ENCODE results near the gene NACA2. TPM values are rescaled to one million over a fixed set of nuclear protein-coding genes. Genes with fewer than 3 reads are reported as not detected.
"Not testable (repeated sequence)": the region's sequence is repeated elsewhere in the genome, so short reads cannot be mapped to it uniquely, and the experiment has no call there.

NACA2 gene
- polyA plus RNA-seq, 4 donors = 1.7 to 2.3 (median 2.0) TPM

DNA sequence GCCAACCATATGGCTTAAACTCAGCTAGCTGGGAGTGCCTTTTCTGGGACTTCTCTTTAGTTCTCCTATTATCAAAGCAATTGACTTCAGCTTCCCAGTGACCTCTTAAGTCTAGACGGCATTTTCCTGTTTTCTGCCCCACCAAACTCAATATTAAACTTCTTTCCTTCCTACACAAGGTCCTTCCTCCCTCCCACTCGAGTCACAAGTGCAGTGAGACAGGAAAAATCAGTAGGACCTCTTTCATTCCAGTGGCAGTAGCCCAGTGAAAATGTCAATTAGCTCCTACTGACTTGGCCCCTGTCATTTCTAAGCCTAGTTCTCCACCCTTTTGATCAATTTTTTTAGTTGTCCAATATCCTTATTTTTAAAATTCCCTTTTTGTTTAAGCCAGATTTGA is 9.6 kb upstream of the NACA2 start:
- DNase-seq (ENCODE audit: low read depth in 4 of 4, low spot score in 3 of 4) = no peak

DNA sequence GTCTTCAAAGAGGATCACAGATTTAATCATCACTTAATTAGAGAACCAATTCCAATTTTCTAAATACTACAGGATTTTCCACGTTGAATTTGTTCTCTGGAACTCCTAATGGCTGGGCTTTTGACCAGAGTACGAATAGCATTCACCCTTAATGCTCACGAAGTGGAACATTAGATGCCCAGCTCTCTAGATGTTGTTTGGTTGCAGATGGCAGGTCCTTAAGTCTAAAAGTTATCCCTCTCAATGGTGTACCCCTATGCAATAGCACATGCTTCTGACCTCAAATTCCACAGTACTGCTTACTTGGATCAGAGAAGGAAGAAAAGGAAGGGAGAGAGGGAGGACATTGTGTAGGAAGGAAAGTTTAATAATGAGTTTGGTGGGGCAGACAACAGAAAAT is 8.6 kb upstream of the NACA2 start:
- no peak for DNase-seq (ENCODE audit: low read depth in 4 of 4, low spot score in 3 of 4)

GRCh38 chr17:61598014-61598413 is 7.0 kb upstream of the NACA2 start:
- no peak for DNase-seq (ENCODE audit: low read depth in 4 of 4, low spot score in 3 of 4)

DNA sequence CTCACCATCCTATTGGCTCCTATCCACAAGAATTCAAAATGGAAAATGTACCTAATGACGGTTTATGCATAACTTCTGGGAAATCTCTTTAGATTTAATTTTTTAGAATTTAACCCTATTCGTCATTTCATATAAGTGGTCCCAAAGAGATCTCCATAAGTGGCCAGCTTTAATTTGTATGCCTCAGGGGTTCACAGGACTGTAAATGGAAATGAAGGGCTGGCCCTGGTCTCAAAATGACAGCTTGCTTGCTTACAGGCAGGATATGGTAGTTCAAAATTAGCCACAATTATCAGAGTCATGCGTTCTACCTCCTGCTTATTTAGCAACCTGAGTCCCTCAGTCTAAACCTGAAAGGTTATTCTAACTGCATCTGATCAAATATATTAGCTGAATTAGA is 6.6 kb upstream of the NACA2 start:
- no peak for DNase-seq (ENCODE audit: low read depth in 4 of 4, low spot score in 3 of 4)

DNA sequence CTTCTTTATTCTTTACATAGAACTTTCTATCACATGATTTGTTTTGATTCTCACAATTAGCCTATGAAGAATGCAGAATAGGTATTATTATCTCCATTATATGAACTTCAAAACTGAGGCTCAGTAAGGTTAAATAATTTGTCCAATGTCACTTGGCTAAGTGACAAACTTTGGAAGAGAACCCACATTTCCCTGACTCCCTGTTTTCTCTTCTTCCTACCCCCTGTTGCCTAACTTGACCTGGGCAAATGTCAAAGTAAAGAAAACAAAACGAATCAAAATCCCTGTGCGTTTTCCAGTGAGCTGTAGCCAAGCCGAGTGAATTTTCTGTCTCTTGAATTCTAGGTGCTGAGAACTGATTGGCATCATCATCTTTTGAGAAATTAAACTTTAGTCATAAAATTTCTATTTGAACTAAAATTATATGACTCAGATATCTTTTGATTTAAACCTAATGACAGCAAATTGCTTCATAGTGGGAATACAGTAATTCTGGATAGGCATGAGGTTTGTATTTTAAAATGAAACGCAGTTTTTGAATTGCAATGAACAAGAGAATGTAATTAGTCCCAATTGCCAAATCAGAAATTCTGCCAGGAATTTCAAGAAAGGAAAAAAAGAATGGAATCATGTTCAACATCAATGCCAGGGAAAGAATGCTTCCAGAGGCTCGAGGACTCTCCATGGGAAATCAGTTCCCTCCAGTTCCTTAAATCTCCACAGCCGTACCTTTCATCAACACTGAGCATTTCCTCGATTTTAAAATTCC is 4.6 kb upstream of the NACA2 start:
- DNase-seq (ENCODE audit: low read depth in 4 of 4, low spot score in 3 of 4) = no peak

DNA sequence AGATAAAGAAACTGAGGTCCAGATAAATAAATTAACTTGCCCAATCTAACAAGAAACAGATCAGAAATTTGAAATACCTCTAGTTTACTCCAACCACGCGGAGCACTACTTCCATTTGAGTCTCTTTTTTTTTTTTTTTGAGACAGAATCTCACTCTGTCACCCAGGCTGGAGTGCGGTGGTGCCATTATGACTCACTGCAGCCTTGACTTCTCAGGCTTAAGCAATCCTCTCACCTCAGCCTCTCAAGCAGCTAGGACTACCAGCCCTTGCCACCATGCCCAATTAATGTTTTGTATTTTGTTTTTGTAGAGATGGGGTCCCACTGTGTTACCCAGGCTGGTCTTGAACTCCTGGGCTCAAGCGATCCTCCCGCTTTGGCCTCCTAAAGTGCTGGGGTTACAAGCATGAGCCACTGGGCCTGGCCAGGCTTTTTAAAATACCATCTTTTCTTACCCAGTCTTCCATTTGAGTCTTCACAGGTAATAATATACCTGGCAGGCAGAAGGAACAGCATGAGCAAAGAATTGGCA is 3.3 kb upstream of the NACA2 start:
- DNase-seq (ENCODE audit: low read depth in 4 of 4, low spot score in 3 of 4) = no peak

DNA sequence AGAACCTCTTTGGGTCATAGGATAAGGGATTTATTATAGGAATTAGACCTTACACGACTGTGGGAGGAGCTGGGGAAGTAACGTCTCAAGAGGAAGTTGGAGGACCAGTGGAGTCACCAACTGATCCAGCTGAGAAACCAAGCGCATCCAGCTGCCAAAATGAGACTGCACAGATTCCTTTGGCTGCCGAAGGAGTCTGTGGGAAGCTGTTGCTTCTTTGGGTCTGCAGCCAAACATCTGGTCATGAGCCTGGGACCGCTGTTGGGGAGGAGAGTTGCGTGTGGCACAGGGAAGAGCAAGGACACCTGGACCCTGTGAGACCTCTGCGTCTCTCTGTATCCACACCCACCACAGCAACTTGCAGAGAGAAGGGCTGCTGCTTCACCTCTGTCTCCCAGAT is 2.4 kb upstream of the NACA2 start:
- DNase-seq (ENCODE audit: low read depth in 4 of 4, low spot score in 3 of 4) = no peak

DNA sequence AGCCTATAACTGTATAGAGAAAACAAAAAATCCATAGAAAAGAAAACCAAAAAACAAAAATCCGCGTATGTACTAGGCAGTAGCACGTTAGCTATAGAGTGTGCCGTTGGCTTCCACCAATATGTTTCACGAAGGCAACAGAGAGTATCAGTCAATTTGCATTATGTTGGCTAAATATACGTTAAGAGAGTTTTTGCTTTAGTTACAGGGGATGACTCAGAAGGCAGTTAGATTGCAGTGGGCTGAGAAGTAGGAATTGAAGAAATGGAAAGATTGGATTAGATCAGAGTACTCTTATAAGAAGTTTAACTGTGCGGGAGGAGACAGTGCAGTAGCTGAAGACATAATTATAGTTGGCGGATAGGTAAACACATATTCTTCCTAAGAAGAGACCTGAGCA is 911 bp upstream of the NACA2 start:
- DNase-seq (ENCODE audit: low read depth in 4 of 4, low spot score in 3 of 4) = no peak

DNA sequence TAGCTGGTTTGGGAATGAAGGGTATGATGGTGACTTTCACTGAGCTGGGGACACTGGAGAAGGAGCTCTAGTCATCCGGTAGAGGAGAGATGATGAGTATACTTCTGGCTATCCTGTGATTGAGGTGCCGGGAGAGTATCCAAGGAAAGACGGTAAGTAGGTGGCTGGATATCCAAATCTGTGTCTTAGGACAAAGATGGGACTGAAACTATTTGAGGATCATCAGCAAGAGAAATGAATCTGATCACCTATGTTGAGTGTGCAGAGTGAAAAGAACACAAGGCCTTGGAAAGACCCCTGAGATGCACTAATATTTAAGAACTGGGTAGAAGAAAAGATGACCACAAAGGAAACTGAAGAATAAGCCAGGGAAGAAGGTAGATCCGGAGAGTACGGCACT is 1.0 kb downstream of the NACA2 start:
- DNase-seq (ENCODE audit: low read depth in 4 of 4, low spot score in 3 of 4) = no peak

DNA sequence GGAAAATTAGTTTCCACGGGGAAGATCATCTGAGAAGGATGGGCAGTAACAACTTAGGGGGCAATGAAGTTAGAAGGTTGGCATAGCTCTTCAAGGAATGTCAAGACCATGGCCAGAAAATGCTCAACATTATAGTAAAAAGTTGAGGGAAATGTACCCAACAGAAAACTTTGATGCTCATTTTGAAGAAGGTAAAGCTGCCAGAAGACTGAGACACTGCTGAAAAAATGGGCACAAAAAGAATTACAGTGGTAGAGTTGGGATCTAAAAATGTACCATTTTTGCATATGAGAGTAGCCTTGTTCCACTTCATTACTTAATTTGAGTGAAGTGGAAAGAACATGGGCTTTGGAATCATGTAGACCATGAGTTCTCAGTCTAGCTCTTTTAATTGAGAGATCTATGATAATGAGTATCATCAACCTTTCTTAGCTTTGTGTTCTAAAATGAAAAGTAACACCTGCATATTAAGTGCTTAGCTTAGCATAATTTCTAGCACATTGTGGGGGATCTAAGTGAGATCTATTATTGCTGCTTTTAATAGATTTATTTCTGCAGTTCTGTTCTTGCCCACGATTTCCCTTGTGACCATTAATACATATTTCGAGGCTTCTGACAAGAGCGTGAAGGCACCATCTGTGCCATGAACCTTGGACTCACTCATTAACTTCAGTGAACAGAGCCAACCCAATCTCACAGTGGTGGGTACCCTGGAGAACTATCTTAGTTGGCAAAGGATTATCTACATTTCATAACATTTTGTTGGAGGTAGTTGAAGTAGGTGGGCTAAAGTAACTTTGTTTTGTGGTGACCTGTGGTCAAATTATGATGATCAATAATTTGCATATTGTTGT is 3.0 kb downstream of the NACA2 start:
- no peak for DNase-seq (ENCODE audit: low read depth in 4 of 4, low spot score in 3 of 4)

DNA sequence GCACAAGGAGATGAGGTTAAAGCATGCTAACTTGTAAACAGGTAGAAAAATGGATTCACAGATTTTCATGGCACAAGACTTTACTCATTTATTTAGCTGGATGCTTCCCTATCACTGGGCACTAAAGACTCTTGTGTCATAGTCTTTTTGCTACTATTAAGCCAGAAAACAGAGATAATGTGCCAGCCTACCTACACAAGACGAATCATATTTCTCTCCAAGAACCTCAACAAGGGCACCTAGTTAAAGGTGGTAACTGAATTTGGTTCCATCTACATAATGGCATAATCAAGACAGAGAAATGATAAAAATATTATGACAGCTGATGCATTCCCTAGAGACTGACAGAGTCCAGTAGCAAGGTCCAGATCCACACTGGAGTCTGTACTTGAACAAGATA is 3.8 kb downstream of the NACA2 start:
- no peak for DNase-seq (ENCODE audit: low read depth in 4 of 4, low spot score in 3 of 4)

- DNase-seq (ENCODE audit: low read depth in 4 of 4, low spot score in 3 of 4) = not testable (repeated sequence)
These were observed 4.4 kb downstream of the NACA2 start for GRCh38 chr17:61586622-61587021.

DNA sequence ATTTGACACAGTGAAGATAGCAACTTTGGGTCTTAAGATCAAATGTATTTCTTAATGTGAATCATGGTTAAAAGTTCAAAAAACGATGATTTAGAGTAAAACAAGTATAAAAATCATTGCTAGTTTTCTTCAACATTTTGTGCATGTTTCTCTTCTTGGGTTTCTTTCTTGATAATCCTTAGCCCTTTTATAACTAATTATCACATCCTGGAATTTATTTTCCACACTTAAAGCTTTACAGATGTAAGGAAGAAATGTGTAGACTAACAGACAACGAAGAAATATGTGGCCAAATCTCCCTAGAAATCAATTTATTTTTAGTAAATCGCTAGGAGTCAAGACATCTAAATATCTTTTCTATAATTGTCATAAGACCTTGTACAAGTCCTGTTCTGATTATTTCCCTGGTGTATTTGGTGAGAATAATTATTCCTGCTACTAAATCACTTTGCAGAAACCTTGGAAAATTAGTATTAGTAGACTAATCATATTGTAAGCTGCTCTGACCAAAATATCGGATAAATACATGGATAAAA is 4.9 kb downstream of the NACA2 start:
- no peak for DNase-seq (ENCODE audit: low read depth in 4 of 4, low spot score in 3 of 4)

DNA sequence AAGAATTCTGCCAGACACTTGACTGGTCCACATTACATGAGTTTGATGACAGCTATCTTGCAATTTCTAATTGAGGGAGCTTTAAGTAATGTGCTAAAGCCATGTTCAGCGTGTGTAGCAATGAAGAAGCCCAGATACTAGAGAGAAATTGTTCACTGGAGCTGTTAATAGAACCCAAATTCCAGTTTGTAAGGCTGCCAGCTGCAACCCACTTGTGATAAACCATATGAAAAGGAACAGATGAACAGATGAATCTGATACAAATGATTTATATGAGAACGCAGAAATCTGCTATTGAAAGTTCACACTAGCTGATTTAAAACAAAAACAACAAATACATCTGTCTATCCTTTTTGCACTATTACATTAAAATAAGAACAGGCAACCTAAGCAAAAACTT is 6.2 kb downstream of the NACA2 start:
- DNase-seq (ENCODE audit: low read depth in 4 of 4, low spot score in 3 of 4) = no peak

DNA sequence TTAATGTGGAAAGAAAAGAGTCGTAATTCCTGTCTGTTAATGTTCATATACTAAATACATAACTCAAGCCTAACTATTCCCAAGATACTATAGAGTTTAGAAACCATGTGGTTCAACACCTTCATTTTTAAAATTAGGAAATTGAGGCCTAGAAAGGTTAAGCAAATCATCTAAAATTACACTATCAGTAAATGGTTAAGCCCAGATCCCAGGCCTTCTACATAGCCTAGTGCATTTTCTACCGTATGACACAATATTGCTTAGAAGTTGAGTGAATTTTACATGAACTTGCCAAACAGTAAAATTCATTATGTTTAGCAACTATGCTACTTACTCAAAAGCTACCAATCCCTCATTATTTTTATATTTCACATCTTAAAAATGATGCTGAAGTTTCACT is 6.8 kb downstream of the NACA2 start:
- no peak for DNase-seq (ENCODE audit: low read depth in 4 of 4, low spot score in 3 of 4)

- no peak for DNase-seq (ENCODE audit: low read depth in 4 of 4, low spot score in 3 of 4)
These were observed 7.3 kb downstream of the NACA2 start for GRCh38 chr17:61583660-61584264.

DNA sequence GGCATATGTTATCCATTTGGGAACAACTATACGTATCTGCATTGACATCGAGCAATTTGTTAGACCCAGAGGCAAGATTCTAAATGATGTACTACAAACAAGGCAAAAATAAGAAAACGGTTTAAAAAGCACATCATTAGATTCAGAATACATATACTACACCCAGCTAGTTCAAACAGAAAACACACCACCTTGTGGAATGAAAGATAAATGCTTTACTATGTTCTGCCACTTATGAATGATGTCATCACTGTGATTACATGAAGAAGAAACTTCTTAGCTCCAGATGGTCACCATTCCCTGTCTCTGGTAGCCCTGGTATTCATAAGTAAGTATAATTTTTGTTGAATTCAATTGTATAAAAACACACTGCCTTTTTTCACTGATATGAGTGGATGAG is 7.8 kb downstream of the NACA2 start:
- DNase-seq (ENCODE audit: low read depth in 4 of 4, low spot score in 3 of 4) = no peak

DNA sequence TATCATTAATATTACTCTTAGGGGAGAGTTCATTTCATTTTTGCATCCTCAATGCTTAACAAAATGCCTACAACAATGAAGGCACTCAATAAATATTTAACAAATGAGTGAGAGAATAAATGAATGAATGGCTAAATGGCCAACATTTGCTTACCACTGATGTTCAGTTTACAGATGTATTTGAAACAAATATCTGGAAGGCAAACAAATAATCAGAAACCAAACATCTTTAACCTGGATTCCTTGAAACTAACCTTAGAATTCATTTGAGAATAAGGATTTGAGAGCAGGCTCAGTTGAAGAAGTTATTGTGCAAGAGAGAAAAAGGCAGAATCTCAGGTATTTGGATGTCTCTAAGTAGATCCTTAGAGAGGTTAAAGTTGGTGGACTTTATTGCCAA is 8.4 kb downstream of the NACA2 start:
- no peak for DNase-seq (ENCODE audit: low read depth in 4 of 4, low spot score in 3 of 4)

DNA sequence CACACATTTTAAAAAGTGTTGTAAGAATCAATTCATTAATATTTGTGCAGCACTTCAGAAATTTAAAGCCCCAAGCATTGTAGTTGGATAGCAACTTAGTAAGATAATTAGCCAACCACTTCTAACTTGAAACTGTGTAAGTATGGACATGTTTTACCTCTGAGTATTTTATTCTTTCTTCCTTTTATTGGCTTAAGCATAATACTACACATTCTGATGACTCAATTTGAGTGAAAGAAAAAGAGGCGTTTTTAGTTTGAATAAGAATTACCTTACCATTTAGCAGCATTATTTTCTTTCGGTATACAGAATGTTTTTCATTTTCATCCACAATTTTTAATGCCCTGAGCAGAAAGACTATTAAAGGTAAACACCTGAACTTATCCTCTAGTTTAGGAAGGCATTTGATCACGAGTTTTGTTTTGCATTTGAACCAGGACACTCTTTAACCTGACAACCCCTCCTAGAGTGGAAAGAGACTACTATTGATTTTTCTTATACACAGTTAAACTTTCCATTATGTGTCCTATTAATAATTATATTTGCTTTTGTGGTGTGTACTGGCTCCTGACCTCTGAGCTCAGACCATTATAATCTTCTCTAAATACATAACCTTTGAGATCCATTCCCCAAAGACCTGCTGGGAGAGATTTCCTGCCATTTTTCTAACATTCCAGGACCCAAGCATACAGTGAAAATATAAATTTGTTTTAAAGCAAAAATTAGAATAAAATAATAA is 9.2 kb downstream of the NACA2 start:
- no peak for DNase-seq (ENCODE audit: low read depth in 4 of 4, low spot score in 3 of 4)

GRCh38 chr17:61580502-61580901 is 10.5 kb downstream of the NACA2 start:
- no peak for DNase-seq (ENCODE audit: low read depth in 4 of 4, low spot score in 3 of 4)

- no peak for DNase-seq (ENCODE audit: low read depth in 4 of 4, low spot score in 3 of 4)
These were observed 11.1 kb downstream of the NACA2 start for GRCh38 chr17:61579961-61580360.

Measured in left renal pelvis (tissue), 4 donors.